GM18507 (cell line): ENCODE measurements around the gene FCN1.

ENCODE experiments used
- DNase-seq: peaks from one replicate; pipeline ENCODE4 v3.0.0; 2011; ENCODE audit warnings: low read depth; ENCODE audit not compliant: insufficient read length; ENCODE audit errors: extremely low spot score
- FAIRE-seq: peaks from 2 replicates; lab custom pipeline; 2011; peaks lifted over from hg19 to GRCh38; lab: Jason Lieb, UNC

Gene FCN1

DNA sequence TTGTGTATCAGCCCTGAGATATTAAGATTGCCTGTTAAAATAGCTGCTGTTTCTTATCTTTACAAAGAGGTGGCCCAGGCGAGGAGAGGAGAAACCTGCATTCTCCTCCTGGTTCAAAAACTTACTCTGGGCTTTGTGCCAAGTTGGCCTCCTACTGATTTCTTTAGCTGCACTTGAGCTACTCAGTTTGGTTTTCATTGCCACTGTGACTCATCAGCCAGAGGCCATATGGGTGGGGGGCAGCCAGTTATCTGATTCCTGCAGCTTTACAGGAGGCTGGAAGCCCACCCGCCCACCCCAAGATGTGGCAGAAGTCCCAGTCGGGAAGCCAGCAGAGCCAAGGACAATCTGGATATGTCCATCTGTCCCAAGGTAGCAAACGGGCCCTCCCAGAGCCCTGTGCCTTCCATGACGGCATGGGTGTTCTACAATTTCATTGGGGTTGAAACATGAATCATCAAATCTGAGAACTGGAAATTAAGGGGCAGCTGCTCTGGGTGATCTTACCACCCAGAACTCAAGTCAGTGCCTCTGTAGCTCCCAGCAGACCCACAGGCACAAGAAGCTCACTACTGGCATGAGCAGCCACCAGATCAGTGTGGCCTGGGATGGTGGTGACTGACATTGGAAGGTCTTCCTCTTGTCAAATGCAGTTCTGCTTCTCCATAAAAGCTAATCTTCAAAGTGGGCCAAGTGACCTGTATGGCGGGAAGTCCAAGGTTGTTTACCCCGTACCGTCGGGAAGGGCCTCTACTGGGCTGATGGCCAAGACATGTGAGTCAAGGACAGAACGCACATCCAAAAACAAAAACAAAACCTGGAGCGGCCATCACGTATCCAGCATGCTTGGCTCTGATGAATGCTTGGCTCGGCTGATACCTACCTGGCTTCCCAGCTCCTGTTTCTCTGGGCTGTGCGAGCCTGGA lies 21.5 kb downstream of the FCN1 start:
- DNase-seq (no peak), FAIRE-seq (no peak)

DNA sequence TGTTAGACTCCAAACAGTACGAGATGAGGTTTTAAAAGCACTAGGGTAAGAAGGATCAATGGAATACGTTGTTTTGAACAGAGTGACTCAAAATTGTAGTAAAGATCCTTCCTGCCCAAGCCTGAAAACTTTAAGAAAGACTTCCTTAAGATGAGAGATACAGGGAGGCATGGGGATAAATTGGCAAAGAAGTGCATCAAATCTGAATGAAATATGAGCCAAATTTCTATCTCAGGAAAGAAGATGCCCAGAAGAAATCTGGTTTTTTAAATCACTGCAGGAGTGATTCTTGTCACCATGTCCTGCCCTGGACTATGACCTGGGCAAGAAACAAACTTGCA lies 22.2 kb downstream of the FCN1 start:
- FAIRE-seq (no peak), DNase-seq (no peak)

DNA sequence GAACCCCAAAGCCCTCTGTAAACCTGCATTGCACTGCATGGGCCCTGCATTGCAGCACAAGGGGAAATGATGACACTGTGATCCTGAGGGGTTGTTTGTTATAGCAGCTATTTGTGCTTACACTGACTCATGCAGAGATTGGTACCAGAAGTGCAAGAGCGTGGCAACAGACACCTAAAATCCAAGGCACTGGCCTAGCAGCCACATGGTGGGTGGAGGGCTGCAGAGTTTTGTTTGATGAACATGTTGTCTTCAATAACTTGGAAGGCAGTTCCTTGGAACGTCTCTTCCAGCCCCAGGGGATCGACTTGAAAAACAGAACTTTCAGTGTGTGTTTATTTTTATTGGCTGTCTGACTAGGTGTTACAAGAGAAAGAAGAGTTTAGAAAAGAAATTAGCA lies 22.6 kb downstream of the FCN1 start:
- no peak for FAIRE-seq
- no peak for DNase-seq

DNA sequence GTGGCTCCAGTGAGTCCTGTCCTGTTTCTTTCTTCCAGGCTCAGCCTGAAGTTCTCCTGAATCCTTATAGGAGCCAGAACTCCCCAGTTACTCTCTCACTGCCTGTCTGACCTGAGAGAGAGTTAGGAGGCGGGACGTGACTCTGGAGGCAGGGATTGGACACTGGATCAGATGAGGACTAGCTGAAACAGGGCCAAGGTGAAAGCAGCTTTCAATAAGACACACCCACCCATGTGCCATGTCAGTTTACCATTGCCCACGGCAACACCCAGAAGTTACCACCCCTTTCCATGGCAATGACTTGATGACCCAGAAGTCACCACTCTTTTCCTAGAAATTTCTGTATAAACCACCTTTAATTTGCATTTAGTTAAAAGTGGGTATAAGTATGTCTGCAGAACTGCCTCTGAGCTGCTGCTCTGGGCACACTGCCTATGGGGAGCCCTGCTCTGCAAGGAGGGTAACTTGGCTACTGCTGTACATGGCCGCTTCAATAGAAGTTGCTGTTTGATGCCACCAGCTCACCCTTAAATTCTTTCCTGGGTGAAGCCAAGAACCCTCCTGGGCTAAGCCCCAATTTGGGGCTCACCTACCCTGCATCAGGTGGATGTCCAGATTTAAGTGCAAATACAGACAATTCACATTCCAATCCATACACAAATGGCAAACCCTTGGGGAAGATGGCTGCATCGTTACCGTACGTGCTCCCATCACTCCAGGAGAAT lies 23.4 kb downstream of the FCN1 start:
- no peak for FAIRE-seq
- DNase-seq, result no peak

DNA sequence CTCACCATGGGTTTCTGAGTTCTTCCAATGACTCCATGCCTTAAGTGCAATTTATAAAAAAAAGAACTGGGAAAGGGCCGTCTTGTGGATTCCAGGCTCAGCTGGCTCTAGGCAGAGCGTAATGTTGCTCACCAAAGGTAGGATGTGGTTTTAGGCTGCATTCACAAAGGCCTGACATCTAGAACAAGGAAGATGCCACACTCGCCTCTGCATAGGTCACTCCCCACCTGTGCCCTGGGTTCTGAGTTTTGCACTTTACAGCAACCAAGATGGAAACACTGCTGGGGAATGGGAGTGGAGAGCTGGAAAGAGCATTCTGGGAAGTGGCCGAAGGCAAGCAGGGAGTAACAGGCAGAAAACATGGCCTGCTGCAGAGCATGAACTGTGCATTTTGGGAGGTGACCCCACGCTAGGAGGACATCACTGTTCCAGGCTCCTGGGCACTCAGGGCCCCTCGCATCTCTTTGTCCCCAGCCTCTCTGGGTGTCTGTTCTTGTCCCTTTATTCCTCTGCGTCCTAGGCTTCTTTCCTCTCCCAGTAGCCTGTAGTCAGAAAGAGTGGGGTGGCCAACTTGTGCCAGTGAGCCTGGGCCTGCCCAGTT lies 24.8 kb downstream of the FCN1 start:
- FAIRE-seq (no peak), DNase-seq (no peak)

DNA sequence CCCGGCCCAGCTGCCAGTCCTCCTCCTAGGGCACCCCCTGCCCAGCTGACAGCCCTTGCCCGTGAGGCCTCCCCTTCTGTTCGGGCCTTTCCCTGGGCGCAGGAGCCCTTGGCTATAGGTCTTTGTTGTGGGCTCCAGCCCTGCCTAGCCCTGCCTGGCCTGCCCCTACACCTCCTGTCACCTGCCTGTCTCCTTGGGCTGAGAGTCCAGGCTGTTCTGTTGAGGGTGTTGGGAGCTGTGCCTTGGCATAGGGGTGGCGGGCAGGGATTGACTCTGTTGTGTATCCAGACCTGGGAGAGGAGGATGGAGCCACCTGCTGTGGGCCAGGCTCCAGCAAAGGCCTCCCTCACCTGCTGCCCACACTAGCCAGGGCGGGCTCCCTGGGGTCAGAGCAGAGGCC lies 25.5 kb downstream of the FCN1 start:
- DNase-seq (no peak), FAIRE-seq (no peak)

DNA sequence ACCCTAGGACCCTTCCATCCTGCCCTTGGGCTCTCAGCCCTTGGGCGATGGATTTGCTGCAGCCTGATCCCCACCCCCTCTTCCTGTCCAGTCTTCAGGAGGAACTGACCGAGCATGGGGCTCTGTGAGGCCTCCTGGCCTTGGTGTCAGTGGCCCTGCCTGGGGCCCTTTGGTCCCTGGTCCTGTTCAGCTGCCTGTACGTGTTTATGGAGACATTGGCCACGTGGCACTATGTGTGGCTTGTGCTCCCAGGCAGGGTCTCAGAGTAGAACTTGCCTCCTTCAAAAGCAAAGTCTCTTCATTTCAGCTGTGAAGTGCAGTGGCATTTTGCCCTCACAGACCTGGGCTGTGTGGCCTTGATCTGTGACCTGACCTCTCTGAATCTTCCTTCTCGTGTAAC lies 26.0 kb downstream of the FCN1 start:
- FAIRE-seq (no peak), DNase-seq (no peak)

DNA sequence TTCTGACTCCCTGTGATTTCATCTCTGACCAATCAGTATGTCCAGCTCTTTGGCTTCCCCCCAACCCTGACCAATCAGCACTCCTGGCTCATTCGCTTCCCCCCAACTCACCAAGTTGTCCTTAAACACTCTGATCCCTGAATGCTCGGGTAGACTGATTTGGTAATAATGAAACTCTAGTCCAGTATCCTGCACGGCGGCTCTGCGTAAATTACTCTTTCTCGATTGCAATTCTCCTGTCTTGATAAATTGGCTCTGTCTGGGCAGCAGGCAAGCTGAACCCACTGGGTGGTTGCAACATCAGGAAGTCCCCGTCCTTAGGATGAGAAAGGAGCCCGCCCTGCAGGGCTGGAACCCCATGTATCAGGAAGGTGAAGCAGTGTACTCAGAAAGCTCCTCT lies 26.7 kb downstream of the FCN1 start:
- no peak for FAIRE-seq
- no peak for DNase-seq

DNA sequence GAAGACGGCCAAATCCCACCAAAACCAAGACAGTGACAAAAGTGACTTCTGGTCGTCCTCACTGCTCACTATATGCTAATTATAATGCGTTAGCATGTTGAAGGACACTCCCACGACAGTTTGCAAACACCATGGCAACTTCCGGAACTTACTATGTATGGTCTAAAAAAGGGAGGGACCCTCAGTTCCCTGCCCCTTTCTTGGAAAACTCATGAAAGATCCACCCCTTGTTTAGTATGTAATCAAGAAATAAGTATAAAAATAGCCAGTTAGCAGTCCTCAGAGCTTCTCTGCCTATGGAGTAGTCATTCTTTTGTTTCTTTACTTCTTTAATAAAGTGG lies 27.6 kb downstream of the FCN1 start:
- FAIRE-seq (no peak), DNase-seq (no peak)

DNA sequence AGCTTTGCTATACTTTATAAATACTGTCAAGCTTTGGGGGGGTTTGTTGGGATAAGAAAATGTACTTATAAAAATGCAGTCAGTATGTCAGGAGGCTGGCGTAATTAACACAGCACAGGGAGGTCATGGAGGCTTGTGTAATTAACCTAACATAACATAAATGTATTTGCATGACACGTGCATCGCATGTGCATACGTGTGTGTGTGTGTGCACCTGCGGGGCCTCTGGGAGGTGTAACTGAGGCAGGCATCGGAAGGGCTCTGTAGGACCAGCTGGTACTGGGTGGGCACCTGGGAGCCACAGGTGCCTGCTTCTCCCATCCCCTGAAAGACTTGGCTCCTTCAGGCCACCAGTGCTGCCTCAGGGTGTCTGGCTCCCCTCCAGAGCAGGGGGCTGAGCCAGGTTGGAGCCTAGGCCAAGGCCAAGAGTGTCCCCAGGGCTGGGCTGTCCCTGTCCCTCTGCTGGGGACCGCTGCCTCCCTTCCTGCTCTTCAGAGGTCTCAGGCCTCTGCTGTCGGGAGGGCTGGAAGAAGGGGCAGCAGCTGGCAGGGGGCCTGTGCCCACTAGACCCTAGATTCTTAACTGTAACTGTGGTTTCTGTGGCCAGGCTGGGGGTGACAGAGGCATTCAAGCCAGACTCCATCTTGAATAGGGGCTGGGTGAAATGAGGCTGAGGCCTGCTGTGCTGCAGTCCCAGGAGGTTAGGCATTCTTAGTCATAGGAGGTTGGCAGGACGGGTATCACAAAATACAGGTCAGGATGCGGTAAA lies 28.1 kb downstream of the FCN1 start:
- FAIRE-seq, result peak; percentile 68
- no peak for DNase-seq

DNA sequence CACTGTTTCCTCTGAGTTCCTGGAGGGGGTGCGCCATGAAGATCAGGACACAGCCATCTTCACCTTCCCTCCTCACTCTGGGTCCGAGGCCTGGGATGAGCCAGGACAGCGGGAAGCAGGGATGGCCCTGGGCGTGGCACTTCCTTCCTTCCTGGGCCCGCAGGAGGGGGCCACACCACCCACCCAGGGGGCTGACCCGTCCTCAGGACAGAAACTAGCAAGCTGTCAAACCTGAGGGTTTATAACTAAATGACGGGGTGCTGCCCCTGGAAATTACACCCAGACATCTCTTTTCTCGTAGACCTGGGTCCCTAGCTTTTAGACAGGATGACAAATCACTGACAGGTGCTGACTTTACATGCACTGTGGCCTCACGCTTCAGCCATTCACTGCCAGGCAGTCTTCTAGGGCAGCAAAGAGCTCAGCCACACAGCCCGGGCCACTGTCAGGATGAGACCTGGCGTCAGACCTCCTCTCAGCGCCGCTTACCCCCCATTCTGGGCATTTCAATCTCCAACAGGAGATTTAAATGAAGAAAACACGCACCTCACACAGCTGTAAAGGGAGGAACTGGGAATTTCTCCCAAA lies 29.0 kb downstream of the FCN1 start:
- no peak for DNase-seq
- FAIRE-seq, result no peak

DNA sequence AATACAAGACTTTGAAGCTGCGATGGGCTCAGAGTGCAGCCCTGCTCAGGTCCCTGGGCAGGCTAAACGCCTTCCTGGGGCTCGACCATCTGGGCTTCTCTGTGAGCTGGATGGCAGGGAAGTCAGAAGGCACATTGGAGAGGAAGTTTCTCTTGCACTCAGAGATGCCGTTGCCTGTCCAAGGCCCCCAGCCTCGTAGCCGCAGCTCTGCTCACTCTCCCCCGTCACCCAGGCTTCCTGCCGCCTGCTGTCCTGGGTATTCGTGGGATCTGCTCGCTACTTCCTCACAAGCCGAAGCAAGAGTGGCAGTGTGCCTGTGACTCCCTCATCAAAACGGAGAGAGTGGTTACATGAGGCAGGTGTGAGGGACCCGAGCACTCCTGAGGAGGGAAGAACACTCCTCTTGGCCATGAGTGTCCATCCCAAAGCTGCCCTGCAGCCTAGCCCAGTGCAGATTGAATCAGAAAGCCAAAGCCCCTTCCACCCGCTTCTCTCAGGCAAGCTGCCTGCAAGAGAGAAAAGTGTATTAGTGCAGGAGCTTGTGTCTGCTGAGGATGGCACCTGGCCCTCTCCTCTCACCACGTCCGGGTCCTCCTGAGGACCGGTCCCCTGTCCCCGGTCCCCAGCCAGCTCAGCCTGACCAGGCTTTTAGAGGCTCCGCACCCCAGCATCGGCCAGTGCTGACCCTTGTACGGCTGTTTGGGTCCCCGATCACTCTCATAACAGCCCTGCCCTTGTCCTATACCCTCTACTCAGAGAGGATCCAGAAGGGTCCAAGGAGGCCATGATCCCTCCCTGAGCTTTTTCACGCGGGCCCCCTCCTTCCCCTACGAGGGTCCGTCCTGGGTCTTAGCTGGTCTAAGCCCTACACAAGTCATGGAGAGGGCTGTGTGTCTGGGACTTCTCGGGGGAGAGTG lies 29.8 kb downstream of the FCN1 start:
- DNase-seq, result no peak
- FAIRE-seq, result no peak

DNA sequence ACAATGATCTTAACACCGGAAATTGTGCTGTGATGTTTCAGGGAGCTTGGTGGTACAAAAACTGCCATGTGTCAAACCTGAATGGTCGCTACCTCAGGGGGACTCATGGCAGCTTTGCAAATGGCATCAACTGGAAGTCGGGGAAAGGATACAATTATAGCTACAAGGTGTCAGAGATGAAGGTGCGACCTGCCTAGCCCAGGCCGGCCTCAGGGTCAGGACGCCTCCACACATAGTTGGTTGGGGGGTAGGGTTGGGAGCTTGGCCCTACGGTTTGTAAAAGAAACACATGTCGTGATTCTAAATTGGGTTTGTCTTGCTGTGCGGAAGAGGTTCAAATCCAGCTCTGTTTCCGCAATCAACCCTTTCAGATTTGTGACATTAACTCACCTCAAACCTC lies 30.5 kb downstream of the FCN1 start:
- no peak for FAIRE-seq
- no peak for DNase-seq

DNA sequence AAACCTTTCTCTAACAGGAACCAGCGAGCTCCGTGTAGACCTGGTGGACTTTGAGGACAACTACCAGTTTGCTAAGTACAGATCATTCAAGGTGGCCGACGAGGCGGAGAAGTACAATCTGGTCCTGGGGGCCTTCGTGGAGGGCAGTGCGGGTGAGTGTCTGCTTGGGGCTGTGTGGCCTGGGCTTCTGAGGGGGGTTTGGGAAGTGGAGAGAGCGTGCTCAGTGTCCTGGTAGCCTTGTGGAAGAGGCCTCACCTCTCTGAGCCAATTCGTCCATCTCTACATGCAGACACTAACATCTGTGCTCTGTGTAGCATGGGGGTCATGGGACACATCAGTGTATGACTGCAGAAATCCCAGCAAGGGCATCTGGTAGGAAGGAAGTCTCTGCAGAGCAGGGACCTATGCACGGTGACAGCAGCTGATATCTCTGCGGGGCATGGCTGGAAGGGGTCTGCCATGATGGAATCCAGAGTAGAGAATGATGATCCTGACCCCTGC lies 31.2 kb downstream of the FCN1 start:
- DNase-seq (no peak), FAIRE-seq (no peak)

DNA sequence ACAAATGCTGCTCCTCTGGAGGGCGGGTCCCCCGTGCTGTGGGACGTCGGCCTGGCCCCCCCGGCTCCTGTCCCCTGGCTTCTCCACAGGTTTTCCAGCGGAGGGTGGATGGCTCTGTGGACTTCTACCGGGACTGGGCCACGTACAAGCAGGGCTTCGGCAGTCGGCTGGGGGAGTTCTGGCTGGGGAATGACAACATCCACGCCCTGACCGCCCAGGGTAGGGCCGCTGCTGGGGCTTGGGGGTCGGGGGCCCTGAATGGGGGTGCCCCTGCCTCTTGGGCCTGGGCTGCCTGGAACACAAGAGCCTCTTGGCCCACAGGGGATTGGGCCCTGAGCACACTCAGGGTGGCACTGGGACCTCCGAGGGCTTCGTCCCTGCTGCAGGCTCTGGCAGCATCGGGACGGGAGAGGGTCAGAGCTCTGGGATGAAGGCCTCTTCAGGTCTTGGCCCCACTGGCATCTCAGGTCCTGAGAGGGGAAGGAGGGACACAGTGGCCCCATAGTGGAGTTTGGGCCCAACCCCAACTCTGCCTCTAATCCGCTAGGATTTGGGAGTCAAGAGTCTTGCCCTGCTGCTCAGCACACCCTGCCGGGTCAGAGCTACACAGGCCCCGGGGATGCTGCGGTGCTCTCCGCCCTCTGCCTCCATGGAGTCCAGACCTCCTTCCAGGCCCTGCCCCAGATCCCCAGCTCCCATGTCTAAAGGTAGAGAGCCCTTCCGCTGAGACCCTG lies 31.9 kb downstream of the FCN1 start:
- DNase-seq (no peak), FAIRE-seq (no peak)

DNA sequence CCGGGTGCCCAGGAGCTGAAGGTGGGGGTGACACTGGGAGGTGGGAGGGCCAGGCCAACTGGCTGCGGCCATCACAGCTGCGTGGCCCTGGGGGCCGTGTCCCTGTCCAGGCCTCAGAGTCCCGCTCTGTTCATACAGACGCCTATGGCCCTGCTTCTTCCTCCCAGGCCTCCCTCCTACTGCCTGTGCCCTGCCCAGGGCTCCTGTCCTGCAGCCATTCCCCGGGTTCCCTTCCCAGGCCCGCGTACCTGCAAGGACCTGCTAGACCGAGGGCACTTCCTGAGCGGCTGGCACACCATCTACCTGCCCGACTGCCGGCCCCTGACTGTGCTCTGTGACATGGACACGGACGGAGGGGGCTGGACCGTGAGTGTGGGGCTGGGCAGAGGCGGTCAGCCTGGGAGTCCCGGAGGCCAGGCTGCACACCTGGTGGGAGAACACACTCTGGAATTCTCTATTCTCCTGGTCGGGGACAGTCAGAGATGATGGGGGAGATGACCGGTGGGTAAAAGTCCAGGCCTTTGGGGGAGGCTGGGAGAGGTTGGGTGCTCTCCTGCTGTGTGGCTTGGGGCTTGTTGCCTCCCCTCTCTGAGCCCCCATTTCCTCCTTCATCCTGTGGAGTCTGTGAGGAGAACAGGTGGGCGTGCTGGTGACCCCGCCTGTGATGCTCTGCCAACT lies 32.6 kb downstream of the FCN1 start:
- FAIRE-seq (no peak), DNase-seq (no peak)

DNA sequence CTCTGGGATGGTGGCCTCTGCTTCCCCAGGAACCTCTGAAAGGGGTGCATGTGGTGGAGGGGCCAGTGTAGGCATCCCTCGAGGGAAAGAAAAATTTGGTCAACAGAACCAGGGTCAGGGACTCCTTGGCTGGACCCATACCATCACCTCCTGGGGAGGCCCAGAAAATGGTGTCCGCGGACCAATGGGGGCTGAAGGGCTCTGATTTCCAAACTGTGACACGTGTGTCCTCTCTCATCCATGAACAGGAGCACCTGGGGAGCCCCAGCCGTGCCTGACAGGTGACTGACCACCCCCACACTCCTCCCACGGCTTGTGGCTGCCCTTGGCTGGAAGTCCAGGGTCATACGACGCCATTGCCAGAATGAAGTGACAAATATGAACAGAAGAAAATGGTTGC lies 33.2 kb downstream of the FCN1 start:
- FAIRE-seq (no peak), DNase-seq (no peak)
